Central memory CD8-positive, alpha-beta T cell (primary cell): ENCODE data around the gene IFI30.

ENCODE experiments used
- ATAC-seq: fragments of 150-1000 bp; cut with Tn5 transposase; replicated peaks from 2 replicates; pipeline ENCODE4 v1.10.0; 2022; ENCODE audit warnings: mild to moderate bottlenecking, moderate FRiP score, moderate number of reproducible peaks; ENCODE audit not compliant: poor library complexity, severe bottlenecking; ENCODE audit errors: extremely low read depth
- DNase-seq, 2 donors: peaks; one replicate each; pipeline ENCODE4 v3.0.0; 2021; ENCODE audit warnings: low spot score in 2 of 2
- H3K27ac Mint-ChIP-seq: one replicate; pipeline ENCODE4 v1.8.0; 2022; ENCODE audit warnings: low read depth, mild to moderate bottlenecking, moderate library complexity, mixed read lengths
- H3K27me3 Mint-ChIP-seq: one replicate; pipeline ENCODE4 v1.8.0; 2022; ENCODE audit warnings: mixed read lengths
- H3K36me3 Mint-ChIP-seq: one replicate; pipeline ENCODE4 v1.8.0; 2022; ENCODE audit warnings: mild to moderate bottlenecking, moderate library complexity, mixed read lengths; ENCODE audit not compliant: insufficient read depth
- H3K4me1 Mint-ChIP-seq: one replicate; pipeline ENCODE4 v1.8.0; 2022; ENCODE audit warnings: mixed read lengths
- H3K4me3 Mint-ChIP-seq: one replicate; pipeline ENCODE4 v1.8.0; 2022; ENCODE audit warnings: mild to moderate bottlenecking, moderate library complexity, mixed read lengths
- H3K9me3 Mint-ChIP-seq: one replicate; pipeline ENCODE4 v1.8.0; 2022; ENCODE audit warnings: mixed read lengths

The IFI30 gene

GRCh38 chr19:18141031-18141430 lies 32.6 kb upstream of the IFI30 start:
- Mint-ChIP-seq H3K27ac (no peak overlapping the region), H3K4me3 (no peak overlapping the region), H3K9me3 (no peaks in the 10 kb centered on the region), H3K36me3 (peaks cover 59% of the 10 kb centered on the region), H3K4me1 (no peaks in the 10 kb centered on the region), H3K27me3 (no peaks in the 10 kb centered on the region)
- no peak for ATAC-seq
- DNase-seq, result no peak

- Mint-ChIP-seq H3K27ac (no peak overlapping the region), H3K27me3 (no peaks in the 10 kb centered on the region), H3K9me3 (no peaks in the 10 kb centered on the region), H3K36me3 (peaks cover 58% of the 10 kb centered on the region), H3K4me1 (peaks cover 8% of the 10 kb centered on the region), H3K4me3 (no peak overlapping the region)
- ATAC-seq (no peak), DNase-seq (no peak)
Measured at GRCh38 chr19:18143902-18144301, 29.7 kb upstream of the IFI30 start.

- Mint-ChIP-seq H3K4me3 (no peak overlapping the region), H3K4me1 (peaks cover 8% of the 10 kb centered on the region), H3K27me3 (no peaks in the 10 kb centered on the region), H3K9me3 (no peaks in the 10 kb centered on the region), H3K36me3 (peaks cover 54% of the 10 kb centered on the region), H3K27ac (no peak overlapping the region)
- ATAC-seq (no peak), DNase-seq (no peak)
Measured at GRCh38 chr19:18144361-18144760, 29.3 kb upstream of the IFI30 start.

- Mint-ChIP-seq H3K4me1 (peaks cover 8% of the 10 kb centered on the region), H3K27ac (no peak overlapping the region), H3K9me3 (no peaks in the 10 kb centered on the region), H3K36me3 (peaks cover 51% of the 10 kb centered on the region), H3K27me3 (no peaks in the 10 kb centered on the region), H3K4me3 (no peak overlapping the region)
- ATAC-seq (no peak), DNase-seq (no peak)
Measured at GRCh38 chr19:18144906-18145305, 28.7 kb upstream of the IFI30 start.

- Mint-ChIP-seq H3K27ac (no peak overlapping the region), H3K4me3 (no peak overlapping the region), H3K9me3 (no peaks in the 10 kb centered on the region), H3K4me1 (peaks cover 8% of the 10 kb centered on the region), H3K36me3 (peaks cover 50% of the 10 kb centered on the region), H3K27me3 (no peaks in the 10 kb centered on the region)
- ATAC-seq (no peak), DNase-seq (no peak)
Measured at GRCh38 chr19:18145391-18145999, 28.1 kb upstream of the IFI30 start.

GRCh38 chr19:18147396-18147795 lies 26.2 kb upstream of the IFI30 start:
- Mint-ChIP-seq H3K27me3 (no peaks in the 10 kb centered on the region), H3K36me3 (peaks cover 41% of the 10 kb centered on the region), H3K9me3 (no peaks in the 10 kb centered on the region), H3K27ac (peak overlapping the region; percentile 65), H3K4me3 (no peak overlapping the region), H3K4me1 (peaks cover 12% of the 10 kb centered on the region)
- ATAC-seq (no peak), DNase-seq (no peak)

- Mint-ChIP-seq H3K9me3 (no peaks in the 10 kb centered on the region), H3K27me3 (no peaks in the 10 kb centered on the region), H3K4me1 (peaks cover 22% of the 10 kb centered on the region), H3K4me3 (no peak overlapping the region), H3K27ac (no peak overlapping the region), H3K36me3 (peaks cover 31% of the 10 kb centered on the region)
- DNase-seq, result no peak
- no peak for ATAC-seq
Measured at GRCh38 chr19:18149596-18149975, 24.0 kb upstream of the IFI30 start.

GRCh38 chr19:18150776-18151624 lies 22.6 kb upstream of the IFI30 start:
- Mint-ChIP-seq H3K27me3 (no peaks in the 10 kb centered on the region), H3K9me3 (no peaks in the 10 kb centered on the region), H3K4me3 (peak overlapping the region; percentile 83), H3K27ac (no peak overlapping the region), H3K4me1 (peaks cover 28% of the 10 kb centered on the region), H3K36me3 (peaks cover 20% of the 10 kb centered on the region)
- ATAC-seq (no peak), DNase-seq (no peak)

- Mint-ChIP-seq H3K4me3 (peak overlapping the region; percentile 83), H3K9me3 (no peaks in the 10 kb centered on the region), H3K27me3 (no peaks in the 10 kb centered on the region), H3K27ac (peak overlapping the region; percentile 95), H3K4me1 (peaks cover 21% of the 10 kb centered on the region), H3K36me3 (peaks cover 13% of the 10 kb centered on the region)
- DNase-seq (peak; percentile 95 to 99), ATAC-seq (peak; percentile 71)
Measured at GRCh38 chr19:18152442-18152816, 21.2 kb upstream of the IFI30 start.

- ATAC-seq, result peak; percentile 90
- peaks cover 21% of the 10 kb centered on the region for H3K4me1 Mint-ChIP-seq
- H3K27me3 Mint-ChIP-seq, result no peaks in the 10 kb centered on the region
Measured at GRCh38 chr19:18152817-18153555, 20.6 kb upstream of the IFI30 start, which contains the start of gene PIK3R2. PIK3R2 (plus strand) TSS chr19:18153163; CDS start chr19:18155880, 2,717 bp downstream.

GRCh38 chr19:18153556-18154134 lies 20.0 kb upstream of the IFI30 start:
- ATAC-seq, result no peak
- Mint-ChIP-seq H3K27me3 (no peaks in the 10 kb centered on the region), H3K4me1 (peaks cover 21% of the 10 kb centered on the region), H3K4me3 (peak overlapping the region; percentile 83), H3K36me3 (peaks cover 11% of the 10 kb centered on the region), H3K9me3 (no peaks in the 10 kb centered on the region), H3K27ac (peak overlapping the region; percentile 83)
- no peak for DNase-seq

More at GRCh38 chr19:18152817-18153555, 20.6 kb upstream of the IFI30 start, which contains the start of gene PIK3R2:
- Mint-ChIP-seq H3K9me3 (no peaks in the 10 kb centered on the region), H3K27ac (peak within 1 kb of the TSS; percentile 95), H3K4me3 (peak within 1 kb of the TSS; percentile 83), H3K36me3 (peaks cover 14% of the 10 kb centered on the region)
- DNase-seq, result peak; percentile 99 to 100
